Measurements from ENCODE around the gene DLGAP1. TPM values are rescaled to one million over a fixed set of nuclear protein-coding genes. Genes with fewer than 3 reads are reported as not detected.

Gene DLGAP1
- total and polyA plus RNA-seq, 10 donors: 0.11 to 6.0 (median 2.1) TPM

- Histone ChIP-seq H3K4me3 (no peak overlapping the region), H3K36me3 (no peaks in the 10 kb centered on the region), H3K9me3 (no peaks in the 10 kb centered on the region), H3K27ac (no peak overlapping the region), H3K27me3 (replicated peaks in 1 of 7) (no peaks in the 10 kb centered on the region), H3K4me1 (no peaks in the 10 kb centered on the region)
- intact Hi-C loops (cut with DNase I; ENCODE audit: low total_unique reads): no loop called here
- WGBS, 5 donors: 70 to 81% (median 75%) methylated on average over 5 of the region's 5 CpGs
- DNase-seq: no peak
- TF ChIP-seq CTCF (IDR thresholded peaks at IDR 0.05 in 8 of 11, conservative IDR thresholded peaks at IDR 0.05 in 3 of 11) (no peak), POLR2AphosphoS5 (IDR thresholded peaks at IDR 0.05) (no peak), POLR2A (IDR thresholded peaks at IDR 0.05) (no peak)
Observed at GRCh38 chr18:4286256-4286655, 168.9 kb downstream of the DLGAP1 start.

- H3K27ac ChIP-seq: no peak overlapping the region
- no peak for DNase-seq
- no peaks in the 10 kb centered on the region for H3K9me3 ChIP-seq
- intact Hi-C loops (cut with DNase I; ENCODE audit: low total_unique reads): no loop called here
- H3K27me3 ChIP-seq (replicated peaks in 1 of 7): no peaks in the 10 kb centered on the region
- 46 to 77% (median 53%) methylated on average over 3 of the region's 3 CpGs for WGBS, 5 donors
- no peaks in the 10 kb centered on the region for H3K4me1 ChIP-seq
- H3K36me3 ChIP-seq: no peaks in the 10 kb centered on the region
- TF ChIP-seq CTCF (IDR thresholded peaks at IDR 0.05 in 8 of 11, conservative IDR thresholded peaks at IDR 0.05 in 3 of 11) (no peak), POLR2A (IDR thresholded peaks at IDR 0.05) (no peak), POLR2AphosphoS5 (IDR thresholded peaks at IDR 0.05) (no peak)
- H3K4me3 ChIP-seq: no peak overlapping the region
Observed at GRCh38 chr18:4285525-4285924, 169.6 kb downstream of the DLGAP1 start.

- no peak for DNase-seq
- Histone ChIP-seq H3K27me3 (replicated peaks in 1 of 7) (no peaks in the 10 kb centered on the region), H3K9me3 (no peaks in the 10 kb centered on the region), H3K27ac (no peak overlapping the region), H3K4me3 (no peak overlapping the region), H3K4me1 (no peaks in the 10 kb centered on the region), H3K36me3 (no peaks in the 10 kb centered on the region)
- TF ChIP-seq POLR2A (IDR thresholded peaks at IDR 0.05) (no peak), CTCF (IDR thresholded peaks at IDR 0.05 in 8 of 11, conservative IDR thresholded peaks at IDR 0.05 in 3 of 11) (no peak), POLR2AphosphoS5 (IDR thresholded peaks at IDR 0.05) (no peak)
- WGBS, 5 donors: 51 to 78% (median 66%) methylated on average over 2 of the region's 2 CpGs
- intact Hi-C loops (cut with DNase I; ENCODE audit: low total_unique reads): no loop called here
Observed at GRCh38 chr18:4284528-4284927, 170.6 kb downstream of the DLGAP1 start.

GRCh38 chr18:4283746-4284291 lies 171.3 kb downstream of the DLGAP1 start:
- DNase-seq: no peak
- H3K27ac ChIP-seq: no peak overlapping the region
- H3K27me3 ChIP-seq (replicated peaks in 1 of 7): no peaks in the 10 kb centered on the region
- H3K36me3 ChIP-seq: no peaks in the 10 kb centered on the region
- no peaks in the 10 kb centered on the region for H3K9me3 ChIP-seq
- no peak overlapping the region for H3K4me3 ChIP-seq
- intact Hi-C loops (cut with DNase I; ENCODE audit: low total_unique reads): no loop called here
- 57 to 70% (median 60%) methylated on average over 4 of the region's 4 CpGs for WGBS, 5 donors
- TF ChIP-seq CTCF (IDR thresholded peaks at IDR 0.05 in 8 of 11, conservative IDR thresholded peaks at IDR 0.05 in 3 of 11) (no peak), POLR2A (IDR thresholded peaks at IDR 0.05) (no peak), POLR2AphosphoS5 (IDR thresholded peaks at IDR 0.05) (no peak)
- H3K4me1 ChIP-seq: no peaks in the 10 kb centered on the region

Data from spleen (tissue), 11 donors.